NCI-H2081 treated with DMSO at 0.1 percent for 48 hours (cell line): ENCODE data around the gene NT5C3A.
"Not testable (repeated sequence)": the region's sequence is repeated elsewhere in the genome, so short reads cannot be mapped to it uniquely, and the experiment has no call there.

Experiments used
- DNase-seq: peaks from one replicate; lab custom pipeline; 2025; lab: John Stamatoyannopoulos, UW

NT5C3A gene

GRCh38 chr7:33062023-33062781, at the start of gene NT5C3A:
Gene NT5C3A, minus strand, starts transcription at chr7:33062776. Its CDS starts 71 bp downstream, at chr7:33062705.
- no peak for DNase-seq

- DNase-seq: no peak
These were observed 49.0 kb upstream of the NT5C3A start for GRCh38 chr7:33111614-33112013.

GRCh38 chr7:33109758-33110238, 47.2 kb upstream of the NT5C3A start:
- DNase-seq: peak; percentile 16

GRCh38 chr7:33109005-33109757, 46.6 kb upstream of the NT5C3A start, which contains the start of gene RP9:
Gene RP9, minus strand, starts transcription at chr7:33109404. Its CDS starts 32 bp downstream, at chr7:33109372.
- peak; percentile 51 for DNase-seq

- DNase-seq: no peak
These were observed 46.0 kb upstream of the NT5C3A start for GRCh38 chr7:33108554-33109004.

- DNase-seq: no peak
These were observed 44.8 kb upstream of the NT5C3A start for GRCh38 chr7:33107136-33108066.

- no peak for DNase-seq
These were observed 39.3 kb upstream of the NT5C3A start for GRCh38 chr7:33101906-33102305.

- DNase-seq: no peak
These were observed 38.2 kb upstream of the NT5C3A start for GRCh38 chr7:33100770-33101169.

- no peak for DNase-seq
These were observed 36.8 kb upstream of the NT5C3A start for GRCh38 chr7:33099154-33099940.

- DNase-seq: not testable (repeated sequence)
These were observed 32.2 kb upstream of the NT5C3A start for GRCh38 chr7:33094745-33095275.

GRCh38 chr7:33093266-33093665, 30.7 kb upstream of the NT5C3A start:
- no peak for DNase-seq

GRCh38 chr7:33091641-33092191, 29.1 kb upstream of the NT5C3A start:
- no peak for DNase-seq

- no peak for DNase-seq
These were observed 28.5 kb upstream of the NT5C3A start for GRCh38 chr7:33091111-33091531.

GRCh38 chr7:33089142-33089541, 26.6 kb upstream of the NT5C3A start:
- DNase-seq: no peak

GRCh38 chr7:33087858-33088257, 25.3 kb upstream of the NT5C3A start:
- no peak for DNase-seq

- no peak for DNase-seq
These were observed 24.8 kb upstream of the NT5C3A start for GRCh38 chr7:33087356-33087755.

GRCh38 chr7:33079763-33080690, 17.5 kb upstream of the NT5C3A start:
- DNase-seq: no peak

- DNase-seq: no peak
These were observed 16.5 kb upstream of the NT5C3A start for GRCh38 chr7:33079096-33079495.

GRCh38 chr7:33076737-33077136, 14.2 kb upstream of the NT5C3A start:
- DNase-seq: no peak
